K562 treated with DMSO at 1 percent for 48 hours (cell line): ENCODE data around the gene INPP5D. TPM values are rescaled to one million over a fixed set of nuclear protein-coding genes. Genes with fewer than 3 reads are reported as not detected.

ENCODE experiments used
- total RNA-seq: library from RNA; unstranded; fragments of 300-600 nt; gene quantifications from 2 replicates; pipeline ENCODE4 v1.2.3, GENCODE V29; 2022; ENCODE audit warnings: low replicate concordance; ENCODE audit errors: extremely low read depth

Gene INPP5D
- not detected in 2 replicates for total RNA-seq

GRCh38 chr2:233059797-233060500, at the start of gene INPP5D:
INPP5D (plus strand) TSS chr2:233060342; CDS start chr2:233060479, 137 bp downstream.

GRCh38 chr2:233013027-233013461, 47.1 kb upstream of the INPP5D start, which contains the start of gene NGEF:
NGEF (minus strand) TSS chr2:233013256; CDS start chr2:232974890, 38,366 bp downstream.

DNA sequence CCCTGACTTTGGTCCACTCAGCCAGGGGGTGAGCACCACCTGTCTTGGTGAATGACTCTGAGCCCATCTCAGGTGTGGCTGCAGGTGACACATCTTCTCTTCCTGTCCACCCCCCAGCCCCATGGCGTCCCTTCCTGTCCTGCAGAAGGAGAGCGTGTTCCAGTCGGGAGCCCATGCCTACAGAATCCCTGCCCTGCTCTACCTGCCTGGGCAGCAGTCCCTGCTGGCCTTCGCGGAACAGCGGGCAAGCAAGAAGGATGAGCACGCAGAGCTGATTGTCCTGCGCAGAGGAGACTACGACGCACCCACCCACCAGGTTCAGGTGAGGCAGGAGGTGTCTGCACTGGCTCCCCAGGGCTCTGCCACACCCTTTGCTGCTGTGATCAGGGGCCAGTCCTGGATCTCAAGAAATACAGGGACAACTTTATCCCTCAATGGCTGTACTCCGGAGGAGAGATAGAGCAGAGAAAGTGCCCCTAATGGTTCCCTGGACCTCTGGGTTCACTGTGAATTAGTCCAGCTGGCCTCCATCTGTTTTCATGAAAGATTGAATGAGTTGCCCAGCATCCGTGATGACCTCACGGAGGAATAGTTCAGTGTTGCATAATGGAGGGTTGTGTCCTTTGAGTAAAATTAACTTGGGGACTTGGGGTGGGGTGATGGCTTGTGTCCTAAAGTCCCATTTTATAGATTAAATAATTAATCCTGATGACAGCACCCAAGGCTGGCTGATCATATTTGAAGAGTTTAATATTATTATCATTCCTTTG, 27.4 kb upstream of the INPP5D start, which contains the start of gene NEU2:
TSS of gene NEU2 (plus strand) at position 122 of the 770 bp plus-strand sequence. CDS start at position 122, 0 bp downstream.

DNA sequence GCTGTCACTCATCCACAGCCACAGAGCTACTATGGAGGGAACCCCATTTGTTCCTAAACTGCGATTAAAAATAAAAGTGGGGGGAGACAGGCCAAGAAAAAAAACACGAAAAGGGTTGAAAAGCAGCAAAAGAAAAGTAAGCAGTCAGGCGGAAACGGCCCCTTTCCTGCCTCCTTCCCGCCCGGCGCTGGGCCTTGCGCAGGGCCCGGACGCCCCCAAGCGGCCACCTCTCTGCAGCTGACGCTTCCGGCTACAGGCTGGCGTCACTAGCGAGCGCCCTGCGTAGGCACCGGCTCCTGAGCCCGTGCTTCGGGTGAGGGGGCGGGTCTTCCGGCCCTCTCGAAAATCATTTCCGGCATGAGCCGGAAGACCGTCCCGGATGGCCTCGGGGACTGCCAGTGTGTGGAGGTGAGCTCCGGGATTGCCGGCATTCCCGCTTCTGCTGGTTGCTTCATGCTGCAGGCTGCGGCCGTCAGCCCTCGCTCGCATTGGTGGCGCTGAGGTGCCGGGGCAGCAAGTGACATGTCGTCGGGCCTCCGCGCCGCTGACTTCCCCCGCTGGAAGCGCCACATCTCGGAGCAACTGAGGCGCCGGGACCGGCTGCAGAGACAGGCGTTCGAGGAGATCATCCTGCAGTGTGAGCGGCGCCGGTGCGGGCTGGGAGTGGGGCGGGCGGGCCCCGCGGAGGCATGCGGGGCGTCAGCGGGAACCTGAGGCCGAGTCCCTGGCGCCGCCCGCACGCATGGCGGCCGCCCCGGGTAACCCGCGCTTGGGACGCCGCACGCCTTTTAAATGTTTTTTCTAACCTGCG, 191.4 kb downstream of the INPP5D start, which contains the start of gene ATG16L1:
TSS of gene ATG16L1 (plus strand) at position 368 of the 811 bp plus-strand sequence. CDS start at position 523, 155 bp downstream.

Other genes starting within 250 kb of the INPP5D start
- gene SNORC, start 190.1 kb upstream of the INPP5D start, total RNA-seq, result not detected in 2 replicates
- gene NGEF, start 47.1 kb upstream of the INPP5D start, total RNA-seq, result not detected in 2 replicates
- gene NEU2, start 27.7 kb upstream of the INPP5D start, total RNA-seq, result not detected in 2 replicates
- not detected in 2 replicates for gene ATG16L1, start 191.3 kb downstream of the INPP5D start, total RNA-seq
- gene SAG, start 247.5 kb downstream of the INPP5D start, total RNA-seq, result not detected in 2 replicates